GM18502 (cell line): ENCODE results near the gene LCA5L.
A peak's percentile ranks its signal among the peaks of the same experiment; 100 is the strongest.
"Not testable (repeated sequence)": the region's sequence is repeated elsewhere in the genome, so short reads cannot be mapped to it uniquely, and the experiment has no call there.

Experiments
- ATAC-seq: cut with Tn5 transposase; IDR thresholded peaks from one replicate; pipeline ENCODE4 v1.9.1; 2021; ENCODE audit warnings: mild to moderate bottlenecking; ENCODE audit not compliant: unreplicated experiment, poor library complexity

Gene LCA5L

DNA sequence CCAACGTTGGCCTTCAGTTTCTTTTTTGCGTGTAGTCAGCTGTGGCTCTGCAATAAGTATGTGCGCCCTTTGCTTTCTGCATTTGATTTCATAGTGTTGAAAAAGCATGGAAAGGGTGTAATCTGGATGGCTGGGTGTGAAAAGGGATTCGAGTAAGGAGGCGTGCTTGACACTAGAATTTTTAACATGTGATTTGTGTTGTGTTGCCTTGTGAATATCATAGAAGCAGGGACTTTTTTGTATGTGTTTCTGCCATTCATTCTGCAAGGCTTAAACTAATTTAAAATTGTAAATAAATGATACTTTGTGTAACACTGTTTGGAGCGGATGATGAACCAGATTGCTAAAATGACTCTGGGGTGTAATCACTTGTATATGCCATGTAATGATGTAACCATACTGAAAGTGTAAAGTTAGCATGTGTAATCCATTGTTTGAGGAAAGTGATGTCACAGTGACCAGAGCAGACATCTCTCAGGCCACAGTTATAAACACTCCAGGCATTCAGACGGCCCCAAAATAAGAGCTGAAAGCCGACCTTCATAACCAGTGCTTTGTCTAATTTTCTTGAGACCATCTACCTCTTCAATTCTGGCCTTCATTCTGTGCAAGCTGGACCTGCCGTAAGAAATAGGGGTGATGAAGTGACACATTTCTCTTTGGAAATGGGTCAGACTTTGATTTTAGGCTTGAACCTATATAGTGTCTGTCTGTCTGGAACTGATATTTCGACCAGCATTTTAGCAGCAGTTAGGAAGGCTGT lies 6.8 kb upstream of the LCA5L start:
- ATAC-seq, result no peak

- ATAC-seq, result no peak
Measured at GRCh38 chr21:39451332-39452206, 6.0 kb upstream of the LCA5L start, which contains the start of gene SH3BGR. SH3BGR (plus strand) TSS chr21:39451970; CDS start chr21:39452097, 127 bp downstream.

DNA sequence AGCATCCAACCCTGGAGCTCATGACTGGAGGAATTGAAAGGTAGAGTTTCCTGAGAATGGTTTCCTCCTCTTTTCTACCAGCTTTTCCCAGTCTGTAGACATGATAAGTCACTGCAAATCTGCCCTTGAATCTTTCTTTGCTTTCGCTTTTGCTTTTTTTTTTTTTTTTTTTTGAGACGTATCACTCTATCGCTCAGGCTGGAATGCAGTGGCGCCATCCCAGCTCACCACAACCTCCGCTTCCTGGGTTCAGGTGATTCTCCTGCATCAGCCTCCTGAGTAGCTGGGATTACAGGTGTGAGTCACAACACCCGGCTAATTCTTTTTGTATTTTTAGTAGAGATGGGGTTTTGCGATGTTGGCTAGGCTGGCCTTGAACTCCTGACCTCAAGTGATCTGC lies 1.7 kb upstream of the LCA5L start:
- ATAC-seq, result no peak

- ATAC-seq, result no peak
Measured at GRCh38 chr21:39444421-39445180, 977 bp downstream of the LCA5L start.

DNA sequence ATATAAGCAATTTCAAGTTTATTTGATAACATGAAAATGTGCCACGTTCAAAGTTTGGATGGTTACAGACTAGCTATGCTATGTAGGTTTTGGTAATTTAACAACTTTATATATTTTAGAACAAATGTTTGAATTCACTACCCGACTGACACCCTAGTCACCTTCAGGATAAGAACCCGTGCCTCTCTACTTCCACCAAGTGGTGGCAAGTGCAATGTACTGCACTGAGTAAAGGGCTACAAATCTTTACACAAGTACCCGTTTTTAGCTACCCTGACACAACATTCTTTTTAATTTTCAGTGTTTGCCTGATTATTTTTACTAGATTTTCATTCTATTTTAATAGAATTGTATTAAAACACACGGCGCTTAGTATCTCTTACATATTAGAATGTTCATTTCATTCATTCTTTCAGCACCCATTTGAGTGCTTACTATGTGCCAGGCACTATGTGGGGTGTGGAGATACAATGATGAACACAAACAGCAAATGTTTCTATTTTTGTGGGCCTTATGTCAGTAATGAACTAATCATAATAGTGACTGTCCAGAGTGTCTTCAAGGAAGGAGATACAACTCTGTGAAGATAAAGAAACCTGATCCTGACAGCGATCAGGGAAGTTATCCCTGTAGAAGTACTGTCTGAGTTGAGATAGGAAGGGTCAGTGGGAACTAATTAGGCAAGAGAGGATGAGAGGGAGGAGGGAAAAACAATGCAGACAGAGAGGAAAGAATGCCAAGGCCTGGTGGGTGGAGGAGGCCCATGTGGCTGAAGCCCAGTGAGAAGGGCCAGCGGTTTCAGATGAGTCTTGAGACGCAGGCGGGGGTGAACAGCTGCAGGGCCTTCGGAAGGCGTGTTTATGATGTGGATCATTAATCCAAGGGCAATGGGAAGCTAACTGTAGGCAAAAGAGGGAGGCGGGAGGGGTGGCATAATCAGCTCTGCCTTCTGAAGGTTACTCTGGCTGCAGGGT lies 3.8 kb downstream of the LCA5L start:
- ATAC-seq, result peak; percentile 42

DNA sequence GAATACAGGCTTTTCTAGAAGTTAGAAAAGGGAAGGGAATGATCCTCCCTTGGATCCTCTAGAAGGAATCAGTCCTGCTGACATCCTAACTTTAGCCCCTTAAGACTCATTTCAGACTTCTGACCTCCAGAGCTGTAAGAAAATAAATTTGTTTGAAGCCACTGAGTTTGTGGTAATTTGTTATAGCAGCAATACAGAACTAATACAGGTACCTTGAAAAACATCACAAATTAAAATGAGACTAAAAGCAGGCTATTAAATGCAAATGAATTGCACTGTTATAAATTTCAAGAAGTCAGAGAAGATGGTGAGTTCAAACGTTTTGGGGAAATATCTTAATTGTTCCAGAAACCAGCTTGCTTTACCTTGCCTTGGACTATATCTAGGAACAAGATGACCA lies 6.3 kb downstream of the LCA5L start:
- ATAC-seq, result no peak

DNA sequence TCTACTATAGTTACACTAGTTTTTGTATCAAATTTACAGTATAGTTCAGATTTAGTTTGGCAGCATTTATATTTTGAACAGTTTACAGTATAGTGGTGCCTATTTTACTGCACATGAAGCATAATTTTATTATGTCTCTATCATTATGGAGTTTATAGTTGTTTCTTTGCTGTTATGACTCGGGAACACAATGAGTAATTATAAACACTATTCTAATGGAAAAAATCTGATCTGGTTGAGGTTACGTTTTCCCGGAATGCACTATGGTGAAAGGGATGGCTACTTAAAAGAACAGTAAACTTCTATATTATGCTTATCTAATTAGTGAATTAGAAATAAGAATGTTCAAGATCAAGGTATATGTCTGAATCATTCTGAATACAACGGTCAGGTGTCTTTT lies 10.6 kb downstream of the LCA5L start:
- no peak for ATAC-seq

DNA sequence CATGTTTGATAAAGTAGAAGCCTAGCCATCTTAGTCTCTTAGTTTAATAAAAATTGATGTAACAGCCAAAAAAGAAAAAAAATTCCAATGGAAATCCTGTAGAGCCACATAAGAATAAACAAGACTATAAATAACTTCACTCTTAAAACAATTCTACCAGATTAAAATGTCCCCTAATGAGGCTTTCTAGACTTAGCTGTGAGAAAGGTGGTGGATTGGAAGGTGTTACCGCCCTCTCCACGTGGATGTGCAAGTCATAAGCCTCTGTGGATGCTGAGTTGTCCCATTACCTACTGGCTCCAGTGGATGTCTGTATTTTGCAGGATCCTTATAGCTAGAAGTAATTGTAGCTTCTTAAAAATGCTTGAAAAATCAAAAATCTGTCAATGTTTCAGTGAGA lies 14.6 kb downstream of the LCA5L start:
- ATAC-seq, result no peak

GRCh38 chr21:39430457-39430856 lies 15.1 kb downstream of the LCA5L start:
- no peak for ATAC-seq

DNA sequence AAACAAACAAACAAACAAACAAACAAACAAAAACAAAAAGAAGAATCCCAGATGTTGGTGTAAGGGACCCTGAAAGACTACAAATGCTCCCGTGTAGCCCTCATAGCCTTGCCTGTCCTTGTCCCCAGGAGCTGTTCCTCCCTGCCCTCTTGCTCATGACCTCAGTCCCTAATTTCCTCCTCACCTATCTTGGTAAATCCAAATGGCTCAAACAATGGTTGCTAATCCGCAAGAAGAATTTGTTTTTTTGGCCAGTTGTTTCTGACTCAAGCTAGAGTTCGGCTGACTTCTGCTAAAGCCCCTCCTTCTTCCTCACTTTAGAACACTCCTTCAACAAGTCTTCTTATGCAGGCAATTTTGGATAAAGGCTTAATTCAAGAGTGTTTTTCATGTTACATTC lies 15.6 kb downstream of the LCA5L start:
- ATAC-seq, result no peak

DNA sequence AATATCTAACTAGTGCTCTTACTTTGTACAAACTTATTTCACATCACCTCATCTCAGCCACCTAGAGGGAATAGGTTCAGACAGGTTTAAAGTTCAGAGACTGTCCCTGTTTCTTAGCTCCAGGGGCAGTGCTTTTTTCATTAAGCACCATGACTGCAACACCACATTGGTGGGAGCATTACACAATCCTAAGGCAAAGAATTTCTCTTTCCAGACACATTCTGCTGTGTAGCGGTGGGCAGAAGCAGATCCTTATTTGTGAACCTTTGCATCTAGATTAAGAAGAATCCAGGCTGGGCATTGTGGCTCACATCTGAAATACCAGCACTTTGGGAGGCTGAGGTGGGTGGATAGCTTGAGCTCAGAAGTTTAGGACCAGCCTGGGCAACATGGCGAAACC lies 16.1 kb downstream of the LCA5L start:
- ATAC-seq, result no peak

DNA sequence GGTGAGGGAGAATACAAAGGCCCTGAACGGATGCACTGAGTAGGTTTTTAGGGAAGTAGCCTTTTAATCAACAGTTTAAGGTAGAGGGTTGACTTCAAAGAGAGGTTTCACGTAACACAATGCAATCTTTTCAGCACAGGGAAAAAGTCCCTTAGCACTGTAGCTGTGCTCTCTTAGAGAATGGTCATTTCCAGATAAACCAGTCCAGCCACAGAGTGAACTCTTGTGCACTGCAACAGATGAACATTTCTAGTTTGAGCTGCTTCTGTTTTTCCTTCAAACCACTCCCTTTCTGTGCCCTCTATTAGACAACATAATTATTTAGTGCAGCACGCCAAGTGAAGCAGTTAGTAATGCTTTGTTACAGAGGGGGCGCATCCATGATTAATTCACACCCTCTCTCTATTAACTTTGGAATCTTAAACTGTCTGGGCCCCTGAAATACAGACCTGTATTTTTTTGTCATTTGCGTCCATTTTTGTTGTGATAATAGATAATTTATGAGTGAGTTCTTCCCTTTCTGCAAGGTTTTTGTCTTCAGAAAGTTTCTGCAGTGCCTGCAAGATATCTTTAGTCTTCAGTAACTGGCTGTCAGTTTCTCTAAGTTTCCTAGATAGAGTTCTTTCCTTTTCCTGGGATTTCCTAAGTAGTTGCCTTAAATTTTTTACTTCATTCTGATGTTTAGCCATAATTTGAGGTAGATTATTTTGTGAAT lies 22.9 kb downstream of the LCA5L start:
- ATAC-seq, result no peak

- ATAC-seq, result not testable (repeated sequence)
Measured at GRCh38 chr21:39419204-39419603, 26.4 kb downstream of the LCA5L start.

GRCh38 chr21:39406065-39406464 lies 39.5 kb downstream of the LCA5L start:
- ATAC-seq, result no peak

DNA sequence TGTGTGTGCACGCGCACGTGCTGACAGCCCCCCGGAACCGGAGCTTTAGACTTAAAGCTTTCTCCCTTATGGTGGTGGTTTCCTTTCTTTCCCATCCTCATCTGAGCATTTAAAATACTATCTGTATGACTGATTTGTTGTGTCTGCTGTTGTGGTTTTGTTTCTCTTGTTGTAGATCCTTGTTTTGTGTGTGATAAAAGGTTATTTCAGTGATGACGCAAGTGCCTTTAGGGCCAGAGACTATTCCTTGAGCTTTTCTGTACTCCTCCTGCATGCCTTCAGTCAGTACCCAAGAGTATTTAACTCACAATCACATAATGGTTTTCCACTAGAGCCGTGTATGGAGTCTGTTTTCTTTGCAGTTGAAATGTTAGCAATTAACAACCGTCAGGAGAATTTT lies 45.4 kb downstream of the LCA5L start:
- no peak for ATAC-seq

DNA sequence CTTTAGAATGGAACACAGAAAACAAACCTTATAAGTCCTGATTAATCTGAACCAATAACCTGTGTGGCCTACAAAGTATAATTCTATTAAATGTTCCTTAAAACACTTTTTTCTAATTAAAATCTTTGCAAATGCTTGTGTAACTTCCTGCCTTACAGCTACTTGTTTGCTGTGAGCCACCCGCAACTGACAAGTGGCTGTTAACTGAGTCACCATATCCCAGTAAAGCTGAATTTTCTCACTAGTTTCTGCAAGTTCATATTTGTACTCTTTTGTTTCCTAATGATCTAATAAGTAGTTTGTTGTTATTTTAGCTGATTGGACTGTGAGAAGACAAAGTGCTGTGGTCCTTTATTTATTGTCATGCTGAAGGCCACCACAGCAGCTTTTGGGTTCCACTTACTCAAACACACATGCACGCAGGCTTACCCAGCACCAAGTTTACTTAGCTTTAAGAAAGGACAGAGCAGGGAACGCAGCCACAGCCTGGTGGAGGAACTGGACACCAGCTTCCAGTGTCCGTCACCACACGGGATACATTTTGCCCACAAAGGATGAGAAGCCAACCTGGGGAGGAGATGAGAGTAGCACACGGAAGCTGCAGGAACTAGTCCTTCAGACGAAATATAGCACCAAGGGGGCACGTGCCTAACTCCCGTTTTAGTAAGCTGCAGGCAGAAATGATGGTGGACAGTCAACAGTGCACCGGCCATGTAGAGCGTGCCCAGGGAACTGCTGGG lies 47.8 kb downstream of the LCA5L start:
- no peak for ATAC-seq

- no peak for ATAC-seq
Measured at GRCh38 chr21:39392981-39393380, 52.6 kb downstream of the LCA5L start.

DNA sequence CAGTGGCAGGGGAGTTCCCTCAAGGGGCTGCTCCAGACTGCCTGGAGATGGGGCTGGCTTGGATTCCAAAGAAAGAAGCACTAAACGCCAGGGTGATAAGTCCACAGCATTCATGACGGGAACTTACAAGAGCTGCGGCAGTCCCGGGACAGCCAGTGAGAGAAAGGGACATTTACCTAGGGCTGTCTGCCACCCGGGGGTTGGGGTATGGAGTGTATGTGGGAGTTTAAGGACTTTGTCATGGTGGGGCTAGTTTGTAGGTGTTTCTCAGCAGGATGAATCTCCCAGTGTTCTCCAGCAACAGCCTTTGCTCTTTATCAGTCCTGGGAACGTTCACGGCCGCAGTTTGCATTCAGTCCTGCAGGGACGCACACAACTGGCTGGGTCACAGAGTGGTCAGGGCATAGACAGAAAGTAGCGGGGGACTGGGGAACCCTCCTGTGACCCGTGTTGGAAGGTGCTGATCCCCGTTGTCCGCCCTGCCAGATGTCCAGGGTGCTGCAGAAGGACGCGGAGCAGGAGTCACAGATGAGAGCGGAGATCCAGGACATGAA lies 55.3 kb downstream of the LCA5L start:
- no peak for ATAC-seq
